K562 (cell line): Measurements from ENCODE around the gene RREB1. TPM values are rescaled to one million over a fixed set of nuclear protein-coding genes. Genes with fewer than 3 reads are reported as not detected.

Experiments used
- CBX1 ChIP-seq: sonication (generic); IDR thresholded peaks from 2 replicates; pipeline ENCODE4 v1.6.1; 2016; ENCODE audit warnings: antibody characterized with exemption, low read depth, mild to moderate bottlenecking
- DDX20 ChIP-seq: fragments of 450-650 bp; IDR thresholded peaks from 2 replicates; pipeline ENCODE4 v1.6.1; 2016; ENCODE audit warnings: missing genetic modification characterization, low read depth, mild to moderate bottlenecking, missing compliant biosample characterization, moderate library complexity
- HOMEZ ChIP-seq: fragments of 250-450 bp; sonication (Bioruptor Pico); IDR thresholded peaks from 2 replicates; pipeline ENCODE4 v1.4.0; 2020; ENCODE audit warnings: mild to moderate bottlenecking, moderate library complexity
- MAFF ChIP-seq: IDR thresholded peaks from 2 replicates; pipeline ENCODE4 v1.6.1; 2012; ENCODE audit warnings: low read length, improper control_type of control experiment
- MIER1 ChIP-seq: fragments of 450-650 bp; IDR thresholded peaks from 2 replicates; pipeline ENCODE4 v1.6.1; 2016; ENCODE audit warnings: antibody characterized with exemption, mild to moderate bottlenecking, low read depth
- POLR3A ChIP-seq: IDR thresholded peaks from 2 replicates; pipeline ENCODE4 v1.6.1; 2011; ENCODE audit warnings: borderline replicate concordance, mild to moderate bottlenecking, moderate library complexity; ENCODE audit not compliant: insufficient read length, insufficient read depth; ENCODE audit errors: extremely low read depth
- RBM25 ChIP-seq: fragments of 200-400 bp; formaldehyde crosslinking; IDR thresholded peaks from 2 replicates; pipeline ENCODE4 v1.6.1; 2018; ENCODE audit warnings: low read length, low read depth, moderate library complexity; ENCODE audit not compliant: severe bottlenecking
- RREB1 ChIP-seq: fragments of 250-450 bp; sonication (Bioruptor Pico); IDR thresholded peaks from 2 replicates; pipeline ENCODE4 v1.4.0; 2020
- SIRT6 ChIP-seq: IDR thresholded peaks from one replicate; pipeline ENCODE4 v1.6.1; 2012; ENCODE audit warnings: low read depth, mild to moderate bottlenecking, control low read depth, inconsistent platforms, low read length, moderate library complexity
- TCF7L2 ChIP-seq: fragments of 150-350 bp; IDR thresholded peaks from 2 replicates; pipeline ENCODE4 v1.6.1; 2016; ENCODE audit warnings: low read depth, mild to moderate bottlenecking, low read length, moderate library complexity
- TRIM24 ChIP-seq, 2 experiments: fragments of 450-650 bp; IDR thresholded peaks; 2 replicates each; pipeline ENCODE4 v1.6.1; 2016
- ZKSCAN3 ChIP-seq: fragments of 250-450 bp; sonication (Bioruptor Pico); IDR thresholded peaks from 2 replicates; pipeline ENCODE4 v1.4.0; 2020
- ZNF444 ChIP-seq: fragments of 250-450 bp; sonication (Bioruptor Pico); IDR thresholded peaks from 2 replicates; pipeline ENCODE4 v1.4.0; 2020; ENCODE audit warnings: mild to moderate bottlenecking, moderate library complexity
- ZNF644 ChIP-seq: fragments of 200-800 bp; sonication (Bioruptor generic); IDR thresholded peaks from 2 replicates; pipeline ENCODE4 v1.6.1; 2016; ENCODE audit warnings: low read depth, missing genetic modification characterization, missing compliant biosample characterization
- ZNF717 ChIP-seq: fragments of 250-450 bp; sonication (Bioruptor Pico); IDR thresholded peaks from 2 replicates; pipeline ENCODE4 v1.5.0; 2021
- ZNF780A ChIP-seq: fragments of 250-450 bp; sonication (Bioruptor Pico); IDR thresholded peaks from 2 replicates; pipeline ENCODE4 v1.5.0; 2021; ENCODE audit warnings: mild to moderate bottlenecking
- polyA plus RNA-seq, 8 experiments: library from polyadenylated mRNA; depleted of rRNA in 4 of 8; stranded (reverse) in 5 of 8; unstranded in 3 of 8; fragments of >200 nt; fragmentation: Nextera tagmentation in 2 of 8; fragmentation: Illumina TruSeq in 1 of 8; extraction: Ambion mirVana in 2 of 8; extraction: Trizol in 1 of 8; gene quantifications; 2 replicates each; pipeline versions ENCODE4 v1.2.1 to v1.2.3, GENCODE V29; 2011 to 2014; ENCODE audit warnings: inconsistent platforms in 1 of 8, missing spikeins in 1 of 8
- total RNA-seq, 7 experiments: library from RNA; depleted of rRNA in 6 of 7; stranded (reverse); fragments of >200 nt in 6 of 7; fragmentation: Illumina TruSeq in 2 of 7; extraction: Trizol in 2 of 7; gene quantifications; 2 replicates each; pipeline versions ENCODE4 v1.2.1 to v1.2.3, GENCODE V29; 2011 to 2021; ENCODE audit warnings: low replicate concordance in 1 of 7
- TF ChIP-seq, protein P1 (sequence below): fragments of 450-650 bp; IDR thresholded peaks from 2 replicates; pipeline ENCODE4 v1.6.1; 2016
- TF ChIP-seq, protein P2 (sequence below): fragments of 200-800 bp; sonication (Bioruptor generic); IDR thresholded peaks from 2 replicates; pipeline ENCODE4 v1.6.1; 2017; ENCODE audit warnings: missing genetic modification characterization, missing compliant biosample characterization

The RREB1 gene
- total and polyA plus RNA-seq, 9 of the 15 experiments (the other 6 are each of a cell fraction or from before 2014, with no cell fraction given): 3.3 to 64.2 (median 19.3) TPM

DNA sequence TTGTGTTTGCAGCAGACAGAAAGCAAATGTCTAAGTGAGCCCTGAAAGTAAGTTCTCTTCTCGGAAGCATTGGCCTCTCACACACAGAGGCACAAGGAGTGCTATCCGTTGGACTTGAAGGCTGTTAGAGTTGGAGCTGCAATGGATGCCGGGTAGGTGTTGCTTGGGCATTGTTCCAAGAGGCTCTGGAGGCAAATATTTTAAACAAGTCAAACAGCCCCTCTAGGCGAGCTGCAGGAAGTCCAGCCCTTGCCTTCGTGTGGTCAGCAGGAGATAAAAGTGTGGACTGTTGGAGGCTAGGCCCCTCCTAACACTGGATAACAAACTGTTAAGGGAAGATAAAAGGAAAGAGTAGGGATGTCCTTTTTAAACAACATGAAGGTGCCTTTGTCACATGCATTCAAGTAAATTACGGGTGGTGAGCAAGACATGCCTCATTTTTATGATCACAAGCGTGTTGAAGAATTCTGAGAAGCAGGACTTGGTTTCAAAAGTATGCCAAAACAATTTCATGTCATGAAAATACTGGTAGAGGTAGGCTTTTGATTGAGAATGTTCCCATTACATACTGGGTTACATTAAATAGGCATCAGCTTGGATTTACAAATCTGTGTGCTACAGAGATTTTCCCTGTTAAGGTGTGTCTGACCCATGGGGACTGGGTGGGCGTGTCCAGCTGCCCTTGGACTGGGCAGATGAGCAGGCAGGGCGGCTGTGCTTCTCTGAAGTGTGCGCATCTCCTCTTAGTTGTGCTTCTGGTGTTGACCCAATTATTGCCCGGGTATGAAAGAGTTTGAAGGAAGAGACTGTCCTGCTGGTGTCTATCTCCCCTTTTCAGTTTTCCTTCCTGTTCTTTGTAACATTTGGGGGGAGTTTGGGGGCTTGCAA lies 57.5 kb downstream of the RREB1 start (continued):
- no peak; the same call in 1 of the 2 replicates for TF ChIP-seq TCF7L2
- no peak for TF ChIP-seq RREB1
- no peak for TF ChIP-seq ZNF444 (CRISPR knock-in tag)
- no peak for TF ChIP-seq SIRT6
- TF ChIP-seq ZKSCAN3: no peak
- no peak for TF ChIP-seq POLR3A
- TF ChIP-seq MIER1: 0 out of 2 replicates have a peak, but pooled peaks have one; percentile 16
- peak; percentile 97 for TF ChIP-seq ZNF644 (tag)
- no peak for TF ChIP-seq ZNF780A (CRISPR knock-in tag)
- TF ChIP-seq, protein P1, sequence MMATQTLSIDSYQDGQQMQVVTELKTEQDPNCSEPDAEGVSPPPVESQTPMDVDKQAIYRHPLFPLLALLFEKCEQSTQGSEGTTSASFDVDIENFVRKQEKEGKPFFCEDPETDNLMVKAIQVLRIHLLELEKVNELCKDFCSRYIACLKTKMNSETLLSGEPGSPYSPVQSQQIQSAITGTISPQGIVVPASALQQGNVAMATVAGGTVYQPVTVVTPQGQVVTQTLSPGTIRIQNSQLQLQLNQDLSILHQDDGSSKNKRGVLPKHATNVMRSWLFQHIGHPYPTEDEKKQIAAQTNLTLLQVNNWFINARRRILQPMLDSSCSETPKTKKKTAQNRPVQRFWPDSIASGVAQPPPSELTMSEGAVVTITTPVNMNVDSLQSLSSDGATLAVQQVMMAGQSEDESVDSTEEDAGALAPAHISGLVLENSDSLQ: peak; percentile 64
- TF ChIP-seq DDX20 (tag): peak; percentile 83
- no peak for TF ChIP-seq ZNF717
- no peak for TF ChIP-seq RBM25
- TF ChIP-seq HOMEZ (CRISPR knock-in tag): no peak
- peak; percentile 85 to 88 for TF ChIP-seq TRIM24 (IDR thresholded peaks at IDR 0.05)
- no peak for TF ChIP-seq MAFF
- no peak for TF ChIP-seq CBX1
- TF ChIP-seq, protein P2, sequence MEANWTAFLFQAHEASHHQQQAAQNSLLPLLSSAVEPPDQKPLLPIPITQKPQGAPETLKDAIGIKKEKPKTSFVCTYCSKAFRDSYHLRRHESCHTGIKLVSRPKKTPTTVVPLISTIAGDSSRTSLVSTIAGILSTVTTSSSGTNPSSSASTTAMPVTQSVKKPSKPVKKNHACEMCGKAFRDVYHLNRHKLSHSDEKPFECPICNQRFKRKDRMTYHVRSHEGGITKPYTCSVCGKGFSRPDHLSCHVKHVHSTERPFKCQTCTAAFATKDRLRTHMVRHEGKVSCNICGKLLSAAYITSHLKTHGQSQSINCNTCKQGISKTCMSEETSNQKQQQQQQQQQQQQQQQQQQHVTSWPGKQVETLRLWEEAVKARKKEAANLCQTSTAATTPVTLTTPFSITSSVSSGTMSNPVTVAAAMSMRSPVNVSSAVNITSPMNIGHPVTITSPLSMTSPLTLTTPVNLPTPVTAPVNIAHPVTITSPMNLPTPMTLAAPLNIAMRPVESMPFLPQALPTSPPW (CRISPR knock-in tag): peak; percentile 93
